Stimulated activated naive CD4-positive, alpha-beta T cell (primary cell): ENCODE results near the gene ZSCAN5B.
"Not testable (repeated sequence)": the region's sequence is repeated elsewhere in the genome, so short reads cannot be mapped to it uniquely, and the experiment has no call there.

Source experiments
- DNase-seq, 6 experiments: peaks; one replicate each; lab custom pipeline; 2025; lab: John Stamatoyannopoulos, UW

The ZSCAN5B gene

GRCh38 chr19:56175861-56176307, 21.7 kb downstream of the ZSCAN5B start, which contains the start of gene GALP:
GALP (plus strand) TSS chr19:56176008; CDS start chr19:56177109, 1,101 bp downstream.
- not testable (repeated sequence) for DNase-seq

- no peak for DNase-seq
Measured at GRCh38 chr19:56174550-56174949, 23.0 kb downstream of the ZSCAN5B start.

GRCh38 chr19:56174086-56174485, 23.5 kb downstream of the ZSCAN5B start:
- no peak for DNase-seq

GRCh38 chr19:56170261-56170660, 27.3 kb downstream of the ZSCAN5B start:
- no peak for DNase-seq

- DNase-seq: no peak
Measured at GRCh38 chr19:56167064-56167578, 30.5 kb downstream of the ZSCAN5B start.

GRCh38 chr19:56163097-56163496, 34.5 kb downstream of the ZSCAN5B start:
- DNase-seq: no peak

GRCh38 chr19:56162258-56162657, 35.3 kb downstream of the ZSCAN5B start:
- no peak for DNase-seq

GRCh38 chr19:56161534-56161933, 36.0 kb downstream of the ZSCAN5B start:
- no peak for DNase-seq

GRCh38 chr19:56159622-56160271, 37.8 kb downstream of the ZSCAN5B start:
- DNase-seq: no peak

- no peak for DNase-seq
Measured at GRCh38 chr19:56159009-56159559, 38.5 kb downstream of the ZSCAN5B start.

- no peak for DNase-seq
Measured at GRCh38 chr19:56158170-56158757, 39.3 kb downstream of the ZSCAN5B start.

- DNase-seq: no peak
Measured at GRCh38 chr19:56156768-56157167, 40.8 kb downstream of the ZSCAN5B start.

GRCh38 chr19:56155124-56155687, 42.4 kb downstream of the ZSCAN5B start:
- DNase-seq: no peak

GRCh38 chr19:56153507-56153906, 44.1 kb downstream of the ZSCAN5B start:
- DNase-seq: no peak

- DNase-seq: no peak
Measured at GRCh38 chr19:56152644-56153043, 44.9 kb downstream of the ZSCAN5B start.

- DNase-seq: no peak
Measured at GRCh38 chr19:56150358-56150757, 47.2 kb downstream of the ZSCAN5B start.

- DNase-seq: no peak
Measured at GRCh38 chr19:56149656-56150038, 47.9 kb downstream of the ZSCAN5B start.

GRCh38 chr19:56148955-56149655, 48.5 kb downstream of the ZSCAN5B start:
- not testable (repeated sequence) for DNase-seq

GRCh38 chr19:56148096-56148495, 49.5 kb downstream of the ZSCAN5B start:
- DNase-seq: no peak

- DNase-seq: no peak
Measured at GRCh38 chr19:56147307-56147706, 50.3 kb downstream of the ZSCAN5B start.

- no peak for DNase-seq
Measured at GRCh38 chr19:56146904-56147303, 50.7 kb downstream of the ZSCAN5B start.

GRCh38 chr19:56145698-56146097, 51.9 kb downstream of the ZSCAN5B start:
- no peak for DNase-seq
